ENCODE data around the gene SIK2.

DNA sequence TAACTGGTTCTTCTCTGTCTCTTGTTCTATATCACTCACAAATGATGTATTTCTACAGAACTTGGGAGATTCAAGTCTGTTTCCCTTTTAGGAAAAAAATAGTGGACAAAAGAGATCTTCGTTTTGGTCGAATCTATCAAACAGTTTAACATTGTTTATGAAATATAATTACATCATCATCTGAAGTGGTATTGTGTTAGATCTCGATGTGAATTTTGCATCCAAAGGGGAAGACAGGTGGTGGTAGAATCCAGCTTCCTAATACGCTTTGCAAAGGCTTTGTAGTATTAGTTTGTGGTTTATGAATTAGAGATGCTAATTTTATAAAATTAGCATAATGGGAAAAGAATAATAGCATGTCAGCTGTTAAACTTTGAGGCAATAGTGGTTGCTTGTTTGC is 3.4 kb downstream of the SIK2 start:
- TF ChIP-seq, protein P1, sequence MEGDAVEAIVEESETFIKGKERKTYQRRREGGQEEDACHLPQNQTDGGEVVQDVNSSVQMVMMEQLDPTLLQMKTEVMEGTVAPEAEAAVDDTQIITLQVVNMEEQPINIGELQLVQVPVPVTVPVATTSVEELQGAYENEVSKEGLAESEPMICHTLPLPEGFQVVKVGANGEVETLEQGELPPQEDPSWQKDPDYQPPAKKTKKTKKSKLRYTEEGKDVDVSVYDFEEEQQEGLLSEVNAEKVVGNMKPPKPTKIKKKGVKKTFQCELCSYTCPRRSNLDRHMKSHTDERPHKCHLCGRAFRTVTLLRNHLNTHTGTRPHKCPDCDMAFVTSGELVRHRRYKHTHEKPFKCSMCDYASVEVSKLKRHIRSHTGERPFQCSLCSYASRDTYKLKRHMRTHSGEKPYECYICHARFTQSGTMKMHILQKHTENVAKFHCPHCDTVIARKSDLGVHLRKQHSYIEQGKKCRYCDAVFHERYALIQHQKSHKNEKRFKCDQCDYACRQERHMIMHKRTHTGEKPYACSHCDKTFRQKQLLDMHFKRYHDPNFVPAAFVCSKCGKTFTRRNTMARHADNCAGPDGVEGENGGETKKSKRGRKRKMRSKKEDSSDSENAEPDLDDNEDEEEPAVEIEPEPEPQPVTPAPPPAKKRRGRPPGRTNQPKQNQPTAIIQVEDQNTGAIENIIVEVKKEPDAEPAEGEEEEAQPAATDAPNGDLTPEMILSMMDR (IDR thresholded peaks at IDR 0.05 in 8 of 11, conservative IDR thresholded peaks at IDR 0.05 in 3 of 11) = no peak
- no peak for TF ChIP-seq POLR2A (IDR thresholded peaks at IDR 0.05)
- TF ChIP-seq POLR2AphosphoS5 (IDR thresholded peaks at IDR 0.05) = no peak

All from spleen (tissue), 7 donors.